ENCODE results near the gene SELPLG.
A peak's percentile ranks its signal among the peaks of the same experiment; 100 is the strongest.

The SELPLG gene

GRCh38 chr12:108675792-108676191 lies 42.1 kb upstream of the SELPLG start:
- Histone ChIP-seq H3K4me3 (ENCODE audit: control insufficient read depth in 1 of 7, extremely low read depth in 1 of 7, insufficient read depth in 4 of 7, low read depth in 2 of 7, low read length in 6 of 7) (no peak overlapping the region), H3K27me3 (replicated peaks in 2 of 5; ENCODE audit: control insufficient read depth in 4 of 5, insufficient read depth in 5 of 5, low read length in 4 of 5) (no peaks in the 10 kb centered on the region), H3K36me3 (ENCODE audit: control insufficient read depth in 4 of 4, insufficient read depth in 4 of 4, low read length in 3 of 4) (peaks cover 16 to 40% (median 25%) of the 10 kb centered on the region in 4 experiments), H3K9me3 (ENCODE audit: control extremely low read depth in 1 of 5, control insufficient read depth in 4 of 5, insufficient read depth in 2 of 5, low read depth in 1 of 5, low read length in 4 of 5) (no peaks in the 10 kb centered on the region), H3K27ac (ENCODE audit: insufficient read depth in 1 of 2, low read depth in 1 of 2, low read length in 2 of 2, poor library complexity in 1 of 2, severe bottlenecking in 2 of 2) (no peak overlapping the region), H3K4me1 (ENCODE audit: control extremely low read depth in 1 of 4, control insufficient read depth in 4 of 4, insufficient read depth in 4 of 4, low read length in 3 of 4) (no peaks in the 10 kb centered on the region)
- POLR2A ChIA-PET = interaction anchor here (0.9 kb wide), 1 partner anchor 15 kb away, joined by 5 read pairs; no protein-coding TSS in a partner anchor
- CTCF ChIA-PET = interaction anchor here (1.0 kb wide), 1 partner anchor 9 kb away, joined by 3 read pairs; no protein-coding TSS in a partner anchor
- WGBS (ENCODE audit: insufficient coverage) = 99% methylated on average over 4 of the region's 4 CpGs
- DNase-seq = no peak

GRCh38 chr12:108672054-108672453 lies 38.4 kb upstream of the SELPLG start:
- H3K9me3 ChIP-seq (ENCODE audit: control extremely low read depth in 1 of 5, control insufficient read depth in 4 of 5, insufficient read depth in 2 of 5, low read depth in 1 of 5, low read length in 4 of 5) = no peaks in the 10 kb centered on the region
- no peaks in the 10 kb centered on the region for H3K27me3 ChIP-seq (replicated peaks in 2 of 5; ENCODE audit: control insufficient read depth in 4 of 5, insufficient read depth in 5 of 5, low read length in 4 of 5)
- H3K4me3 ChIP-seq (ENCODE audit: control insufficient read depth in 1 of 7, extremely low read depth in 1 of 7, insufficient read depth in 4 of 7, low read depth in 2 of 7, low read length in 6 of 7) = no peak overlapping the region
- DNase-seq = no peak
- ChIA-PET POLR2A (no interaction called here), CTCF (interaction anchor here (2.1 to 12.6 kb wide), 3 partner anchors 18 to 131 kb away, joined by 4 to 191 read pairs (median 23); no protein-coding TSS in a partner anchor)
- WGBS (ENCODE audit: insufficient coverage) = 100% methylated on average over 1 of the region's 3 CpGs
- peaks cover 4 to 13% (median 10%) of the 10 kb centered on the region in 4 experiments for H3K4me1 ChIP-seq (ENCODE audit: control extremely low read depth in 1 of 4, control insufficient read depth in 4 of 4, insufficient read depth in 4 of 4, low read length in 3 of 4)
- H3K27ac ChIP-seq (ENCODE audit: insufficient read depth in 1 of 2, low read depth in 1 of 2, low read length in 2 of 2, poor library complexity in 1 of 2, severe bottlenecking in 2 of 2) = no peak overlapping the region
- peaks cover 13 to 25% (median 18%) of the 10 kb centered on the region in 4 experiments for H3K36me3 ChIP-seq (ENCODE audit: control insufficient read depth in 4 of 4, insufficient read depth in 4 of 4, low read length in 3 of 4)

GRCh38 chr12:108671110-108671509 lies 37.4 kb upstream of the SELPLG start:
- Histone ChIP-seq H3K27me3 (replicated peaks in 2 of 5; ENCODE audit: control insufficient read depth in 4 of 5, insufficient read depth in 5 of 5, low read length in 4 of 5) (no peaks in the 10 kb centered on the region), H3K4me1 (ENCODE audit: control extremely low read depth in 1 of 4, control insufficient read depth in 4 of 4, insufficient read depth in 4 of 4, low read length in 3 of 4) (peaks cover 11 to 23% (median 19%) of the 10 kb centered on the region in 4 experiments), H3K36me3 (ENCODE audit: control insufficient read depth in 4 of 4, insufficient read depth in 4 of 4, low read length in 3 of 4) (peaks cover 12 to 21% (median 13%) of the 10 kb centered on the region in 4 experiments), H3K4me3 (ENCODE audit: control insufficient read depth in 1 of 7, extremely low read depth in 1 of 7, insufficient read depth in 4 of 7, low read depth in 2 of 7, low read length in 6 of 7) (no peak overlapping the region), H3K27ac (ENCODE audit: insufficient read depth in 1 of 2, low read depth in 1 of 2, low read length in 2 of 2, poor library complexity in 1 of 2, severe bottlenecking in 2 of 2) (peak overlapping the region in 1 of 2 experiments; percentile 28), H3K9me3 (ENCODE audit: control extremely low read depth in 1 of 5, control insufficient read depth in 4 of 5, insufficient read depth in 2 of 5, low read depth in 1 of 5, low read length in 4 of 5) (no peaks in the 10 kb centered on the region)
- 100% methylated on average over 3 of the region's 3 CpGs for WGBS (ENCODE audit: insufficient coverage)
- DNase-seq = no peak
- ChIA-PET CTCF (interaction anchor here (4.3 to 12.6 kb wide), 2 partner anchors 19 to 132 kb away, joined by 23 to 191 read pairs; no protein-coding TSS in a partner anchor), POLR2A (interaction anchor here (0.6 kb wide), 1 partner anchor 20 kb away, joined by 3 read pairs; no protein-coding TSS in a partner anchor)

GRCh38 chr12:108670066-108670631 lies 36.5 kb upstream of the SELPLG start:
- DNase-seq = no peak
- Histone ChIP-seq H3K27me3 (replicated peaks in 2 of 5; ENCODE audit: control insufficient read depth in 4 of 5, insufficient read depth in 5 of 5, low read length in 4 of 5) (no peaks in the 10 kb centered on the region), H3K4me3 (ENCODE audit: control insufficient read depth in 1 of 7, extremely low read depth in 1 of 7, insufficient read depth in 4 of 7, low read depth in 2 of 7, low read length in 6 of 7) (no peak overlapping the region), H3K27ac (ENCODE audit: insufficient read depth in 1 of 2, low read depth in 1 of 2, low read length in 2 of 2, poor library complexity in 1 of 2, severe bottlenecking in 2 of 2) (no peak overlapping the region), H3K9me3 (ENCODE audit: control extremely low read depth in 1 of 5, control insufficient read depth in 4 of 5, insufficient read depth in 2 of 5, low read depth in 1 of 5, low read length in 4 of 5) (no peaks in the 10 kb centered on the region), H3K4me1 (ENCODE audit: control extremely low read depth in 1 of 4, control insufficient read depth in 4 of 4, insufficient read depth in 4 of 4, low read length in 3 of 4) (peaks cover 17 to 32% (median 28%) of the 10 kb centered on the region in 4 experiments), H3K36me3 (ENCODE audit: control insufficient read depth in 4 of 4, insufficient read depth in 4 of 4, low read length in 3 of 4) (peaks cover 6 to 15% (median 12%) of the 10 kb centered on the region in 4 experiments)
- ChIA-PET POLR2A (no interaction called here), CTCF (interaction anchor here (0.9 to 12.6 kb wide), 4 partner anchors 20 to 133 kb away, joined by 3 to 191 read pairs (median 13); no protein-coding TSS in a partner anchor)
- WGBS (ENCODE audit: insufficient coverage) = 77% methylated on average over 4 of the region's 7 CpGs

GRCh38 chr12:108668542-108668941 lies 34.8 kb upstream of the SELPLG start:
- POLR2A ChIA-PET = interaction anchor here (1.0 to 1.2 kb wide), 2 partner anchors 17 to 19 kb away, joined by 3 to 4 read pairs; no protein-coding TSS in a partner anchor
- Histone ChIP-seq H3K27ac (ENCODE audit: insufficient read depth in 1 of 2, low read depth in 1 of 2, low read length in 2 of 2, poor library complexity in 1 of 2, severe bottlenecking in 2 of 2) (no peak overlapping the region), H3K4me1 (ENCODE audit: control extremely low read depth in 1 of 4, control insufficient read depth in 4 of 4, insufficient read depth in 4 of 4, low read length in 3 of 4) (peaks cover 27 to 44% (median 39%) of the 10 kb centered on the region in 4 experiments)

GRCh38 chr12:108668063-108668462 lies 34.4 kb upstream of the SELPLG start:
- 98% methylated on average over 7 of the region's 8 CpGs for WGBS (ENCODE audit: insufficient coverage)
- DNase-seq = no peak
- H3K4me1 ChIP-seq (ENCODE audit: control extremely low read depth in 1 of 4, control insufficient read depth in 4 of 4, insufficient read depth in 4 of 4, low read length in 3 of 4) = peaks cover 31 to 44% (median 39%) of the 10 kb centered on the region in 4 experiments
- ChIA-PET CTCF (interaction anchor here (0.5 to 12.6 kb wide), 10 partner anchors 22 to 173 kb away, joined by 3 to 191 read pairs (median 6); partner anchors contain the start of gene SART3), POLR2A (interaction anchor here (1.0 kb wide), 1 partner anchor 17 kb away, joined by 3 read pairs; no protein-coding TSS in a partner anchor)
- no peak overlapping the region for H3K4me3 ChIP-seq (ENCODE audit: control insufficient read depth in 1 of 7, extremely low read depth in 1 of 7, insufficient read depth in 4 of 7, low read depth in 2 of 7, low read length in 6 of 7)
- H3K27me3 ChIP-seq (replicated peaks in 2 of 5; ENCODE audit: control insufficient read depth in 4 of 5, insufficient read depth in 5 of 5, low read length in 4 of 5) = no peaks in the 10 kb centered on the region
- H3K36me3 ChIP-seq (ENCODE audit: control insufficient read depth in 4 of 4, insufficient read depth in 4 of 4, low read length in 3 of 4) = peaks cover 5 to 10% (median 7%) of the 10 kb centered on the region in 4 experiments
- no peaks in the 10 kb centered on the region for H3K9me3 ChIP-seq (ENCODE audit: control extremely low read depth in 1 of 5, control insufficient read depth in 4 of 5, insufficient read depth in 2 of 5, low read depth in 1 of 5, low read length in 4 of 5)
- H3K27ac ChIP-seq (ENCODE audit: insufficient read depth in 1 of 2, low read depth in 1 of 2, low read length in 2 of 2, poor library complexity in 1 of 2, severe bottlenecking in 2 of 2) = peak overlapping the region; percentile 56 to 79

More at GRCh38 chr12:108668542-108668941, 34.8 kb upstream of the SELPLG start:
- CTCF ChIA-PET = interaction anchor here (0.9 to 12.6 kb wide), 9 partner anchors 11 to 136 kb away, joined by 3 to 191 read pairs (median 3); no protein-coding TSS in a partner anchor
- DNase-seq = no peak
- peaks cover 5 to 12% (median 8%) of the 10 kb centered on the region in 4 experiments for H3K36me3 ChIP-seq (ENCODE audit: control insufficient read depth in 4 of 4, insufficient read depth in 4 of 4, low read length in 3 of 4)
- WGBS (ENCODE audit: insufficient coverage) = no CpG with 5 or more reads among the region's 1 CpG
- H3K27me3 ChIP-seq (replicated peaks in 2 of 5; ENCODE audit: control insufficient read depth in 4 of 5, insufficient read depth in 5 of 5, low read length in 4 of 5) = no peaks in the 10 kb centered on the region
- no peaks in the 10 kb centered on the region for H3K9me3 ChIP-seq (ENCODE audit: control extremely low read depth in 1 of 5, control insufficient read depth in 4 of 5, insufficient read depth in 2 of 5, low read depth in 1 of 5, low read length in 4 of 5)
- H3K4me3 ChIP-seq (ENCODE audit: control insufficient read depth in 1 of 7, extremely low read depth in 1 of 7, insufficient read depth in 4 of 7, low read depth in 2 of 7, low read length in 6 of 7) = no peak overlapping the region

Measured in common myeloid progenitor, CD34-positive (primary cell).